GM19238 (cell line): ENCODE measurements around the gene IRX3.

Source experiments
- DNase-seq: peaks from one replicate; pipeline ENCODE4 v3.0.0; 2011; ENCODE audit warnings: low spot score; ENCODE audit not compliant: insufficient read length

IRX3 gene

GRCh38 chr16:54233615-54234014, 53.0 kb downstream of the IRX3 start:
- no peak for DNase-seq
